T-helper 1 cell treated with Interleukin-12 subunit alpha and Interleukin-12 subunit beta and Interleukin-4 antibody, amounts not matched to agents 30 ng/mL and 1 ng/mL, for 36 hours (primary cell): ENCODE results near the gene AOC1. TPM values are rescaled to one million over a fixed set of nuclear protein-coding genes. Genes with fewer than 3 reads are reported as not detected.

ENCODE experiments used
- intact Hi-C: fragments of 100-400 bp; cut with micrococcal nuclease; formaldehyde crosslinking; loops from one replicate; pipeline ENCODE4 v1.15.1; 2024
- total RNA-seq: library from RNA; stranded (reverse); gene quantifications from 2 replicates; pipeline ENCODE4 v1.2.3, GENCODE V29; 2022

Gene AOC1
- total RNA-seq, 1 donor from 2014 or later, result not detected

DNA sequence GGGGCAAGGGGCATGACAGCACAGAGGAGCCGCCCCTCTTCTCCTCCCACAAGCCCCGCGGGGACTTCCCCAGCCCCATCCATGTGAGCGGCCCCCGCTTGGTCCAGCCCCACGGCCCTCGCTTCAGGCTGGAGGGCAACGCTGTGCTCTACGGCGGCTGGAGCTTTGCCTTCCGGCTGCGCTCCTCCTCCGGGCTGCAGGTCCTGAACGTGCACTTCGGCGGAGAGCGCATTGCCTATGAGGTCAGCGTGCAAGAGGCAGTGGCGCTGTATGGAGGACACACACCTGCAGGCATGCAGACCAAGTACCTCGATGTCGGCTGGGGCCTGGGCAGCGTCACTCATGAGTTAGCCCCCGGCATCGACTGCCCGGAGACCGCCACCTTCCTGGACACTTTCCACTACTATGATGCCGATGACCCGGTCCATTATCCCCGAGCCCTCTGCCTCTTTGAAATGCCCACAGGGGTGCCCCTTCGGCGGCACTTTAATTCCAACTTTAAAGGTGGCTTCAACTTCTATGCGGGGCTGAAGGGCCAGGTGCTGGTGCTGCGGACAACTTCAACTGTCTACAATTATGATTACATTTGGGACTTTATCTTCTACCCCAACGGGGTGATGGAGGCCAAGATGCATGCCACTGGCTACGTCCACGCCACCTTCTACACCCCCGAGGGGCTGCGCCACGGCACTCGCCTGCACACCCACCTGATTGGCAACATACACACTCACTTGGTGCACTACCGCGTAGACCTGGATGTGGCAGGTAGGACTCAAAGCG is 5.1 kb downstream of the AOC1 start:
- intact Hi-C loops, result no loop called here

DNA sequence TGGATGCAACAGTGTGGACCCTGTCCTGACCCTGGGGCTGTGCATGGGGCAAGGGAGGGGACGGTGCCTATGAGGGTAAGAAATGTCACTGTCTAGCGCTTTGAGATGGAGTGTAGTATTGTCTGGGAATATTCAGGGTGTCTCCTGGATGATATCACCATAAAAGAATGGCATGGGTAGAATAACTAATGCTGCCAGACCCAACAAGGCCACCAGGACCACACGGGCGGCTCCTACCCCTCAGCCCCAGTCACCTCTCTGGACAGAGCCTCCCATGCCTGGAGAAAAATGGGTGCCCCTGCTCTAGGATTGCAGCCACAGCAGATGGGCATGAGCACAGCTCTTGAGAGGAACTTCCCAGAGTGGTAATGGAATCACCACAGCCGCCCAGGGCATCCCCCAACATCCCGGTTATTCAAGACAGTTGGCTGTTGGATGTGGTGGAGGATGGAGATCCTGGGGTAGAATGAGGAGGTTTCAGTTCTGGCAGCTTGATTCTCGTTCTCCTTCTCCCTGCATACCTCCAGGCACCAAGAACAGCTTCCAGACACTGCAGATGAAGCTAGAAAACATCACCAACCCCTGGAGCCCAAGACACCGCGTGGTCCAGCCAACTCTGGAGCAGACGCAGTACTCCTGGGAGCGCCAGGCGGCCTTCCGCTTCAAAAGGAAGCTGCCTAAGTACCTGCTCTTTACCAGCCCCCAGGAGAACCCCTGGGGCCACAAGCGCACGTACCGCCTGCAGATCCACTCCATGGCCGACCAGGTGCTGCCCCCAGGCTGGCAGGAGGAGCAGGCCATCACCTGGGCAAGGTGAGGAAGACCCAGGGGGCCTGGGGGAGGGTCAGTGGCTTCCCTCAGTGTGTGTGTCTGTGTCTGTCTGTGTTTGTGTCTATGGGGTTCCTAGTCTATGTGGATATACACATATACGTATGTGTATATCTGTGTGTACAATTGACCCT is 6.2 kb downstream of the AOC1 start:
- intact Hi-C loops, result no loop called here

DNA sequence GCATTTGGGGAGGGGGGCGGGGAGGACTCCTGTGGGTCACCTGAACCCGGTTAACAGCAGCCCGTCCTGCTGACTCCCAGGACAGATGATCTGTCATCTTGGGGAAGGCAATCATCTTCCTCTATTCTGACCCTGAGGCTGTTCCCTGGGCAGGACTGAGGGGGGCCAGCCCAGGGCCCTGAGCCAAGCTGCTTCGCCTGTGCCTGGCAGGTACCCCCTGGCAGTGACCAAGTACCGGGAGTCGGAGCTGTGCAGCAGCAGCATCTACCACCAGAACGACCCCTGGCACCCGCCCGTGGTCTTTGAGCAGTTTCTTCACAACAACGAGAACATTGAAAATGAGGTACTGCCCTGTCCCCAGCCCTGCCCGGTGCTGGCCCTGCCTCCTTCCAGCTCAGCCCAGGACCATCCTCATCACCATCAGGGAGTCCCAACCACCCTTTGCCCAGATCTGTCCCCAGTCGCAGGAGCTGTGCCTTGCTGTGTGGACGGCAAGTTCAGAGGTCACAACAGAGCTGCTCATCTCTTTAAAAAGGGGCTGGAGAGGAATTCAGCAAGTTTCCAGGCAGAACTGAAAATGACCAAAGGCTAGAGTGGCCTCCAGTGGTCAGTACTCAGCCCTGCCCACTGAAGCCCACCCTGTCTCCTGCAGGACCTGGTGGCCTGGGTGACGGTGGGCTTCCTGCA is 8.1 kb downstream of the AOC1 start:
- intact Hi-C loops, result no loop called here

DNA sequence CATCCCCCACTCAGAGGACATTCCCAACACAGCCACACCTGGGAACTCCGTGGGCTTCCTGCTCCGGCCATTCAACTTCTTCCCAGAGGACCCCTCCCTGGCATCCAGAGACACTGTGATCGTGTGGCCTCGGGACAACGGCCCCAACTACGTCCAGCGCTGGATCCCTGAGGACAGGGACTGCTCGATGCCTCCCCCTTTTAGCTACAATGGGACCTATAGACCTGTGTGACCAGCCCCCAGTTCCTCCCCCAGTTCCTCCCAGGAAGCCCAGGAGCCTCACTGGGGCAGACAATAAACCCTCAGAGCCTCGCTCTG is 8.6 kb downstream of the AOC1 start:
- intact Hi-C loops, result no loop called here

DNA sequence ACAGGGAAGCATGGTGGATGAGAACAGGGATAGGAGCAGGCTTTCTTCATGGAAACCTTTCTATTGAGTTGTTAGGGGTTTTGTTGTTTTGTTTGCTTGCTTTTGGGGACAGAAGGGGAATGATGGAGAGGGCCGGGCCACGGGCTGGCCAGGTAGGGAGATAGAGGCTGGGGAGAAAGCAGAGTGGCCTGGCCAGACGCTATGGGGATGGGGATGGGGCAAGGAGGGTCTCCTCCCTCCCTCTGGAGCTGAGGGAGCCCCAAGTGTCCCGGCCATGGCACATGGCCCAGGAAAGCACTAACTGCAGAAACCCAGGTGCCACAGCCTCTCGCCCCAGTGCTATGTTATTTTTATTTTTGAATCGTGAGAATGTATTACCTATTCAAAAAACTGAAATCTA is 10.0 kb downstream of the AOC1 start:
- intact Hi-C loops, result no loop called here

DNA sequence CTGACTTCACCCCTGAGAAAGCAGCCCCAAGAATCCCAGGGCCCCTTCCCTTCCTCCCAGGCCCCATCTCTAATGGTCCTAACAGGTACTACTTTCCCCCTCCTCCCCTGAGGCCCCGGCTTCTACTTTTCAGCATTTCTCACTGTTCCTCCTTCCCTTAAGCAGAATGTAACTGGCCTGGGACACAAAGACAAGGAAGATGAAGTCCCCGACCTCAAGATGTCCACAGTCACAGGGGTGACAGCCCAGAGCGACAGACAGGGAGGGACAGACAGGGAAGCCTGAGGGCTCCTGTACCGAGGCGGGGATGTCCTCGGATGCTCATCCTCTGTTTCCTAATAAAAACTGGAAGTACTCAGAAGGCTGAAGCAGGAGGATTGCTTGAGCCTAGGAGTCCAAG is 11.6 kb downstream of the AOC1 start:
- intact Hi-C loops, result no loop called here

DNA sequence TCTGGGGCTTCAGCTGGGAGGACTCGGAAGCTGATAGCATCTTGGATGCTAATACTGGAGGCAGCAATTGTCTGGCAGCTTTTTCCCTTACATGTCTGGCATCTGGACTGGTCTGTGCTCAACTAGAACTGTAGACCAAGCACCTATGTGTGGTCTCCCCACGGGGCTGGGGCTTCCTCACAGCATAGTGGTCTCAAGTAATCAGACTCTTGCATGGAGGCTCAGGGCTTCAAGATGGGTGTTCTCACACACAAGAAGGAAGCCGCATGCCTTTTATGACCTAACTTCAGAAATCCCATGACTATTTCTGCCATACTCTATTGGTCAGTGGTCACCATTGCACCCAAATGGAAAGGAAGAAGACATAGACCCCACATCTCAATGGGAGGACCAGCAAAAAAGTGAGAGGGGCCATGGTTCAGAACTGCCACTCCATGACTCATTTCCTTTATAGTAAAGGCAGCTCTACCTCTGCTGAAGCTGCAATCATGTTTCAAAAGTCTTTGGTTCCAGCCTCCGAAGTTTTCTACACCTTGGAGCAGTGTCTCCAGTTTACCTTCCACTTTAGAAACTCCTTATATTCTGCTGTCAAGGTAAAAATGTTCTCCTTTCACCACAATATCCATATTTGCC is 14.7 kb downstream of the AOC1 start:
- intact Hi-C loops, result no loop called here

DNA sequence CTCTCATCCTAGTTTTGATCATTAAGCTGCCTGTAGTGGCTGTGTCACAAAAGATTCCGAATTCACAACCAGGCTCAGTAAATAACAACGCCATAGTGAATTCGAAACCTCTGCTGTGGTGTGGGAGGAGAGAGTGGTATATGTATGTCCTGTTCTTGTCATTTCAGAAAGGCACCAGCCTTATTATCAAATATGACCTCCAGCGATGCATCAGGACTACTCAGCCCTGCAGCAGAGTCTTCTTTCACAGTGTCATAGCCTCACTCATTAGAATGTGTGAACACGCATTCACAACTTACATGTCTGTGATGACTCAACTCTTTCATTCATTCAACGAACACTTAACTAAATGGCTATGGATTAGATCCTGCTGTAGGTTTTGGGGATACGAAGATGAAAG is 15.3 kb downstream of the AOC1 start:
- intact Hi-C loops, result no loop called here

DNA sequence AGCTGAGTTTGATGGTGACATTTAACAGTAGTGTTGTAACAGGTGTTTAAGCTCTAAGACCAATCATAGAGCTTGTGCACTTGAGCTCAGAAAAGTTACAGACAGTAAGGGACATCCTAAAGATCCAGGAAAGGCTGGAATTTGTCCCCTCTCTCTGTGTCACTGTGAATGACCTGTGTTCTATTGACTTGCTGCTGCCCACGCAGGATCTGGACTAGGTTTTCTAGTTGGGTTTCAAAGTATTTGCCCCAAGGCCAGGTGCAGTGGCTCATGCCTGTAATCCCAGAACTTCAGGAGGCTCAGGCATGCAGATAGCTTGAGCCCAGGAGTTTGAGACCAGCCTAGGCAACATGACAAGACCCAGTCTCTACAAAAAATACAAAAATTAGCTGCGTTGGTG is 17.1 kb downstream of the AOC1 start:
- intact Hi-C loops, result no loop called here

DNA sequence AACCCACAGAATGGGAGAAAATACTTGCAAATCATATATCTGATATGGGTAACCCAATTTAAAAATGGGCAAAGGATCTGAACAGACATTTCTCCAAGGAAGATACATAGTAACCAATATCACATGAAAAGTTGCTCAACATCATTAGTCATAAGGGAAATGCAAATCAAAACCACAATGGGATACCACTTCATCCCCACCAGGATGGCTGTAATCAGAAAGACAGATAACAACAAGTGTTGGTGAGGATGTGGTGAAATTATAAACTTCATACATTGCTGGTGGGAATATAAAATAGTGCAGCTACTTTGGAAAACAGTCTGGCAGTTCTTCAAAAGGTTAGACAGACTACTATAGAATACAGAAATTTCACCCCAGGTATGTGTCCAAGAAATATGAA is 19.3 kb downstream of the AOC1 start:
- intact Hi-C loops, result no loop called here

DNA sequence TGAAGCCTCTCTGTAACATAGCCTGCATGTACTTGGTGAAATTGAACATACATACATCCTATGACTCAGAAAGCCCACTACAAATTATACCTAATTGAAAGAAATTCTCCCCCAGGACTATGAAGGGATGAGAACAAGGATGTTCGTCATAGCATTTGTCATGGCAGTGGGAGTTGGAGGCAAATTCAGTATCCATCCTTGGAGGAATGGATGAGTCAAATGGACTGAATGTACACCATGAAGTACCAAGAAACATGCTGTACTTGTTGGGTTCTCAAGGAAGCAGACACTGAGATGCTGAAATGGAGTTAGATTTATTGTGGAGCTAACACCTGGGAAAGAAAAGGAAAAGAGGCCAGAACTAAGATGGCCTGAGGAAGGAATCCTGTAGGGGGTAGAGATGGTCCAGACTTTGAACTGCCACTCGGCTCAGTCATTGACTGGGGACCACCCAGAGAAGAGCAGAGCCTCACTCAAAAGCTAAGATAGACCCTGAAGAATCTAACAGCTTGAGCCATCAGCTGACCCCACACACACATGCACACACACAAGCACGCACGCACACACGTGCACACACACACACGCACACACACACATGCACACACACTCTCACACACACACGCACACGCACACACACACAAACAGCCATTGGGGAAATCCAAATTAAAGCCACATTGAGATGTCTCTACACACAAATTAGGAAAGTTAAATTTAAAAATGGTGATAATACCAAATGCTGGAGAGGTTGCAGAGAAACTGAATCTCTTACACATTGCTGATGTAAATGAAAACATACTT is 22.3 kb downstream of the AOC1 start:
- intact Hi-C loops, result no loop called here

DNA sequence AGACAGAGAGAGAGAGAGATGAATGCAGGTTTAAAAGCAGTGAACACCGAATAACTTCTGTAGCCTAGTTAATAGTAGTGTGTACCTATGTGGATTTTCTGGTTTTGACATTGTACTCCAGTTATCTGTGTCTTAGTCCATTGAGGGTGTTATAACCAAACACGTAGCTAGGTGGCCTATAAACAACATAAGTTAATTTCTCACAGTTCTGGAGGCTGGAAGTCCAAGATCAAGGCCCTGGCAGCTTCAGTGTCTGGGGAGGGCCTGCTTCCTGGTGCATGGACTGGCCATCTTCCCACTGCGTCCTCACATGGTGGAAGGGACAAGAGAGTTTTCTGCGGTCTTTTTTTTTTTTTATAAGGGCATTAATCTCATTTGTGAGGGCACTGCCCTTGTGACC is 23.5 kb downstream of the AOC1 start:
- intact Hi-C loops, result loop anchor here (2.0 kb wide), 1 partner anchor 97 kb away; no protein-coding TSS in a partner anchor

DNA sequence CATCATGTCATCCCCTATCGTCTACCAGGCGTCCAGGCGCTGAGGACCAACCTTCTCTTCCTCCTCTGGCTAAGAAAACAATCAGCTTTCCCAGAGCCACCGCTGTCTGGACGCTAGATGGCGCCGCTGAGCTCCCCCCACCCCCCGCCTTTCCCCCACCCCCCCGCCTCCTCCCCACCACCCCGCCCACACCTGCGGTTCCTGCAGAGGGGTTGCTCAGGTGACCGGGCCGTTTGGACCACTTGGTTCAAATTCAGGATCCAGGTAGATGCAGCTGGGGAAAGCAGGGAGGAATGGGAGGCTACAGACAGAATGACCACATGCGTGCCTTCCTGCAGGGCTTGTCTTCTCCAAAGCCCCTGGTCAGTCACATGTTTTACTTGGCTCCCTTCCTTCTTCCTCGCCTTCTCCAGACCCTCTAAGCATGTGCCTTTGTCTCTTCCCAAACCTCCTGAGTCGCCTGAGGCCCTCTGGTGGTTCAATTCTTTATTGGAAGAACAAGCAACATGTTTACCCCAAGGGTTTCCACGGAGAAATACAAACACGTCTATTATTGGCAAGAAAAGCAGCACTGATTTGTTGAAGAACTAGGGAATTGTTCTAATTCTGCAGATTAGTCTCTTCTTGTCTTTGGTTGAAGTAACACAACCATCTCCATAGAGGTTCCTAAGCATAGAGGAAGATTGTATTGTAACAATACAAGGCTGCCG is 24.7 kb downstream of the AOC1 start:
- intact Hi-C loops, result loop anchor here (2.0 kb wide), 1 partner anchor 98 kb away; no protein-coding TSS in a partner anchor

DNA sequence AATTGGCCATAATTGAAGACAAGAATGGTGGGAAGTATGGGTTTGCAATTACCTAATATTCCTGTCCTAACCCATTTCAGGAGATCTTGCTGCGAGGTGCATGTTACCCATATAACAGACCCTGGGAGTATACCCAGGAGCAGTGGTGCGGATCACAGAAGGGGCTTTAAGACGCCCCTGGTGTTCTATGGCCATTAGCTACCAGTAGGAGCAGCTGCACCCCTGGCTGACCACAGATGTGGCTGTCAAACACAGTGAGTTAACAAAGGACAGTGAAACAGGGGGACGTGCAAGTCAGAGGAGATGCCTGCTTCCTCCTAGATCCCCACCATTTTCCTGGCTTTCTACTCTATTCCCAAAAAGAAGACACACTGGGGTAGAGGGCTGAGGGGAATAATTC is 25.2 kb downstream of the AOC1 start:
- intact Hi-C loops, result loop anchor here (2.0 kb wide), 1 partner anchor 99 kb away; no protein-coding TSS in a partner anchor

DNA sequence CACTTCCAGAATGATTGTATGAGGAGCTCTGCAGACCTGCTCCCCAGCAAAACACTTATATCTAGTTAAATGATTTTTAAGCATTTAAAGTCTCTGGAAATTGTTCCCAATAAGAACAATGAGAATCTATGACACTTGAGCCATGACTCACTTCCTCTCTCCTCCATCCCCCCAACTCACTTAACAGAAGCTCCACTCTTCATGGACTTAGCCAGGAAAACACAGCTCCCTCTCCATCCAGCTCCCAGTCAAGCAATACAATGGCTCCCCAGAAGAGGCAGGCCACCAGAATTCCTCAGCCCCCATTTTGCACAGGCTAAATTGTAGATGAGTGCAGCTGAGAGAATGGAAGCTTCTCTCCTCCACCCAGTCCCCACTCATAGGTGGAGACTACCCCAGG is 27.0 kb downstream of the AOC1 start:
- intact Hi-C loops, result no loop called here

DNA sequence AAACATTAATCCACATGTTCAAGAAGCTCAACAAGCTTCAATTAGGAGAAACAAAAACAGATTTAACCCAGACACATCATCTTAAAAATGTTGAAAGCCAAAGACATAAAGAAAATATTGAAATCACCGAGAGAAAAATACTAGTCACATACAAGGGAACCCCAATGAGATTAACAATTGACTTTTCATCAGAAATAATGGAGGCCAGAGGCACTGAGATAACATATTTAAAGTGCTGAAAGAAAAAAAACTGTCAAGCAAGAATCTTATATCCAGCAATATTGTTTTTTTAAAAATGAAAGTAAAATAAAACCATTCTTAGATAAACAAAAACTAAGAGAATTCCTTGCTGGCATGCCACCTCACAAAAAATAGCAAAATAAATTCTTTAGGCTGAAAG is 28.9 kb downstream of the AOC1 start:
- intact Hi-C loops, result no loop called here

DNA sequence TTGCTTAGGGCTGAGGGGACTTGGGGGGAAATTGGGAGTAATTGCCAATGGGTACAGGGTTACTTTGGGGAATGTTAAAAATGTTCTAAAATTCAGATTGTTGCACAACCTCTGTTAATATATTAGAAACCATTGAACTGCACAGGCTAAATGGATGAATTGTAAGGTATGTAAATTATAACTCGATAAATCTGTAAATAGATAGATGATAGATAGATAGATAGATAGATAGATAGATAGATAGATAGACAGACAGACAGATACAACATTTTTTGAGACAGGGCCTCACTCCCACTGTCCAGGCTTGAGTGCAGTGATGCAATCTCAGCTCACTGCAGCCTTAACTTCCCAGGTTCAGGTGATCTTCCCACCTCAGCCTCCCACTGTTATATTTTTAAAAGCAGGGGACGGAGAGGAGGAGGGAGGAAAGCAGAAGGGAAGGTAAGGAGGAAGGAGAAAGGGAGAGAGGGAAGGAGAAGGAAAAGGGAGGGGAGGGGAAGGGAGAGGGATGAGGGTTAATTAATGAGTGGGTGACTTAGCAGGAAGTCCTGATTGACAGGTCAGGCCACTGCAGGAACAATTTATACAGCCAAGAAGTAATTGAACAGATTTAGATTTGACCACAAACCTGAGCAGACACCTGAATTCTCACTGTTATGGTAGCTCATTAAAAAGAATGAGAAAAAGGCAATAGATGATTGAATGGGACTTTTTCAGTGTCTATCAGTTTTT is 38.7 kb downstream of the AOC1 start:
- intact Hi-C loops, result no loop called here

DNA sequence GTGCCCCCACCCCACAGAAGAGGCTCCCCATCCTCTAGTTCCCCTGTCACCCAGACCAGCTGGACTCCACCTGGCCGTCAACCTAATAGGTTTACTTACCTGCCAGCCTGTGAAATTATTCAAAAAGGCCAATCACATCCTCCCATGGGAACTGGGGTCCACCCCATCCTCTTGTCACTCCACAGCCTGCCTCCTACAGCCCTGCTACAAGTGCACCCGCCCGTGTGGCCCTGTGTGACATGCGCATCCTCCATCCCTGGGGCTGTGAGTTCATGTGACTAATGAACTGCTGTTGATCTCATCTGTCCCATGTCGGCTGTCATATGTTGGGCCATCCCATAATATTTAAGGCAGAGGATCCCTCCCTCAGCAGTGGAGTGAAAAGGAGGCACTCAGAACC is 39.4 kb downstream of the AOC1 start:
- intact Hi-C loops, result no loop called here

DNA sequence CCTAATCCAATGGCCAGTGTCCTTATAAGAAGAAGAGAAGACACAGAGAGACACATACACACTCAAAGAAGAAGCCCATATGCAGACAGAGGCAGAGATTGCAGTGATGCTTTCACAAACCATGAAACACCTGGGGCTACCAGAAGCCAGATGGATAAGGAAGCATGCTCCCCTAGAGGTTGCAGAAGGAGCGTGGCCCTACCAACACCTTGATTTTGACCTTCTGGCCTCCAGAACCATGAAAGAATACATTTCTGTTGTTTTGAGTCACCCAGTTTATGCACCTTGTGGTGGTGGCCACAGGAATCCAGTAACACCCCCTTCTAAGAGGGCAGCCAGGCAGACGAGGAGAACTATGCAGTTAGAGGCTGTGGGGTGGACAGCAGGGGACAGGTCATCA is 43.5 kb downstream of the AOC1 start:
- intact Hi-C loops, result no loop called here
